ENCODE data around the gene RBP2. TPM values are rescaled to one million over a fixed set of nuclear protein-coding genes. Genes with fewer than 3 reads are reported as not detected.

RBP2 gene
- polyA plus RNA-seq, 1 donor from 2014 or later: not detected

- no peak for TF ChIP-seq EZH2 (IDR thresholded peaks at IDR 0.05; ENCODE audit: borderline replicate concordance, insufficient read depth, low read length, poor library complexity, severe bottlenecking)
- TF ChIP-seq, protein P1, sequence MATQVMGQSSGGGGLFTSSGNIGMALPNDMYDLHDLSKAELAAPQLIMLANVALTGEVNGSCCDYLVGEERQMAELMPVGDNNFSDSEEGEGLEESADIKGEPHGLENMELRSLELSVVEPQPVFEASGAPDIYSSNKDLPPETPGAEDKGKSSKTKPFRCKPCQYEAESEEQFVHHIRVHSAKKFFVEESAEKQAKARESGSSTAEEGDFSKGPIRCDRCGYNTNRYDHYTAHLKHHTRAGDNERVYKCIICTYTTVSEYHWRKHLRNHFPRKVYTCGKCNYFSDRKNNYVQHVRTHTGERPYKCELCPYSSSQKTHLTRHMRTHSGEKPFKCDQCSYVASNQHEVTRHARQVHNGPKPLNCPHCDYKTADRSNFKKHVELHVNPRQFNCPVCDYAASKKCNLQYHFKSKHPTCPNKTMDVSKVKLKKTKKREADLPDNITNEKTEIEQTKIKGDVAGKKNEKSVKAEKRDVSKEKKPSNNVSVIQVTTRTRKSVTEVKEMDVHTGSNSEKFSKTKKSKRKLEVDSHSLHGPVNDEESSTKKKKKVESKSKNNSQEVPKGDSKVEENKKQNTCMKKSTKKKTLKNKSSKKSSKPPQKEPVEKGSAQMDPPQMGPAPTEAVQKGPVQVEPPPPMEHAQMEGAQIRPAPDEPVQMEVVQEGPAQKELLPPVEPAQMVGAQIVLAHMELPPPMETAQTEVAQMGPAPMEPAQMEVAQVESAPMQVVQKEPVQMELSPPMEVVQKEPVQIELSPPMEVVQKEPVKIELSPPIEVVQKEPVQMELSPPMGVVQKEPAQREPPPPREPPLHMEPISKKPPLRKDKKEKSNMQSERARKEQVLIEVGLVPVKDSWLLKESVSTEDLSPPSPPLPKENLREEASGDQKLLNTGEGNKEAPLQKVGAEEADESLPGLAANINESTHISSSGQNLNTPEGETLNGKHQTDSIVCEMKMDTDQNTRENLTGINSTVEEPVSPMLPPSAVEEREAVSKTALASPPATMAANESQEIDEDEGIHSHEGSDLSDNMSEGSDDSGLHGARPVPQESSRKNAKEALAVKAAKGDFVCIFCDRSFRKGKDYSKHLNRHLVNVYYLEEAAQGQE (IDR thresholded peaks at IDR 0.05; ENCODE audit: borderline replicate concordance): no peak
- Histone ChIP-seq H3K36me3 (ENCODE audit: insufficient read depth, low read length) (no peaks in the 10 kb centered on the region), H2AFZ (ENCODE audit: low read depth, low read length) (no peak overlapping the region)
Observed at GRCh38 chr3:139521144-139521543, 44.8 kb upstream of the RBP2 start.

DNA sequence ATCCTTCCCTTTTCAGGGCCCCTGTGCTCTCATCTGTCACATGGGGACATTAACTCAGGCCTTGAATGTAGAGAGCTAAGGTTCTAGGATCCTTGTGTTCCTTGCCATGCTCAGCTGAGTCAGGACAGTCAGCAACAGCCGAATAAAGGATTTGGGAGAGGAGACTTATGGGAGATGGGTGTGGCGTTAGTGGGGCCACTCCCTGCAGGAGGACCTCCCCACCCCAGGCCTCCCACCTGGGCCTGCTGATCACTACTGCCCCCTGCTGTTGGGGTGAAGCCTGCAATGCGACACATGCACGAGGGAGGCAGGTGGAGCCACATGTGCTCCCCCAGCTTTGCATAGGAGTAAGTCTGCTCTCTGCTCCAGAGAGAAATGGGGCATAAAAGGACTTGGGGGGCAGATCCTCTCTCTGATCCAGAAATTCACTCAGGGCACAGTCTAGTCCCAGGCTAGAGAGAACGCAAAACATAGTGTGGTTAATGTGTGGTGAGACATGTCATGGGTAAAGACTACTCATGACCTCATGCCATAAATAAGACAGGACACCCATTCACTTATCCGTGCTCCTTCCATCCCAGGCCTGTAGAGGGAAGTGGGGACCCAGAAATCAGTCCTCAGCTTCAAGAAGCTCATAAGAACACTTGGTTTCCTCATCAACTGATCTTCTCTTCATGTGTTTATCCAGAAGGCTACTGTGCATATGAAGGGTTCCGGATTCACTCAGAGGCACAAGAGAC is 43.9 kb upstream of the RBP2 start:
- Histone ChIP-seq H4K20me1 (ENCODE audit: insufficient read depth) (no peaks in the 10 kb centered on the region), H3K4me2 (ENCODE audit: low read length) (no peak overlapping the region), H3F3A (ENCODE audit: insufficient read depth, low read length, poor library complexity, severe bottlenecking) (no peaks in the 10 kb centered on the region), H3K27ac (ENCODE audit: low read length) (no peak overlapping the region), H3K27me3 (ENCODE audit: insufficient read depth, low read depth, low read length) (no peaks in the 10 kb centered on the region), H2AFZ (ENCODE audit: low read depth, low read length) (no peak overlapping the region), H3K9ac (ENCODE audit: low read length) (no peak overlapping the region), H3K79me2 (replicated peaks; ENCODE audit: insufficient read depth, low read length) (no peaks in the 10 kb centered on the region), H3K9me2 (ENCODE audit: insufficient read depth, low read length) (no peaks in the 10 kb centered on the region), H3K36me3 (ENCODE audit: insufficient read depth, low read length) (no peaks in the 10 kb centered on the region), H3K9me3 (ENCODE audit: low read length) (no peaks in the 10 kb centered on the region), H3K4me3 (ENCODE audit: low read length) (no peak overlapping the region)
- TF ChIP-seq, protein P1 (IDR thresholded peaks at IDR 0.05; ENCODE audit: borderline replicate concordance): no peak
- TF ChIP-seq POLR2AphosphoS5 (IDR thresholded peaks at IDR 0.05): no peak
- no peak for TF ChIP-seq EP300 (conservative IDR thresholded peaks at IDR 0.05; ENCODE audit: poor library complexity, severe bottlenecking)
- no peak for TF ChIP-seq RAD21 (conservative IDR thresholded peaks at IDR 0.05)
- TF ChIP-seq, protein P2, sequence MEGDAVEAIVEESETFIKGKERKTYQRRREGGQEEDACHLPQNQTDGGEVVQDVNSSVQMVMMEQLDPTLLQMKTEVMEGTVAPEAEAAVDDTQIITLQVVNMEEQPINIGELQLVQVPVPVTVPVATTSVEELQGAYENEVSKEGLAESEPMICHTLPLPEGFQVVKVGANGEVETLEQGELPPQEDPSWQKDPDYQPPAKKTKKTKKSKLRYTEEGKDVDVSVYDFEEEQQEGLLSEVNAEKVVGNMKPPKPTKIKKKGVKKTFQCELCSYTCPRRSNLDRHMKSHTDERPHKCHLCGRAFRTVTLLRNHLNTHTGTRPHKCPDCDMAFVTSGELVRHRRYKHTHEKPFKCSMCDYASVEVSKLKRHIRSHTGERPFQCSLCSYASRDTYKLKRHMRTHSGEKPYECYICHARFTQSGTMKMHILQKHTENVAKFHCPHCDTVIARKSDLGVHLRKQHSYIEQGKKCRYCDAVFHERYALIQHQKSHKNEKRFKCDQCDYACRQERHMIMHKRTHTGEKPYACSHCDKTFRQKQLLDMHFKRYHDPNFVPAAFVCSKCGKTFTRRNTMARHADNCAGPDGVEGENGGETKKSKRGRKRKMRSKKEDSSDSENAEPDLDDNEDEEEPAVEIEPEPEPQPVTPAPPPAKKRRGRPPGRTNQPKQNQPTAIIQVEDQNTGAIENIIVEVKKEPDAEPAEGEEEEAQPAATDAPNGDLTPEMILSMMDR (IDR thresholded peaks at IDR 0.05; ENCODE audit: poor library complexity, severe bottlenecking): no peak
- no peak for TF ChIP-seq TAF1 (IDR thresholded peaks at IDR 0.05; ENCODE audit: low read depth)
- TF ChIP-seq EZH2 (IDR thresholded peaks at IDR 0.05; ENCODE audit: borderline replicate concordance, insufficient read depth, low read length, poor library complexity, severe bottlenecking): no peak

More at GRCh38 chr3:139521144-139521543, 44.8 kb upstream of the RBP2 start:
- Histone ChIP-seq H3K4me2 (ENCODE audit: low read length) (no peak overlapping the region), H3K79me2 (replicated peaks; ENCODE audit: insufficient read depth, low read length) (no peaks in the 10 kb centered on the region), H3K9ac (ENCODE audit: low read length) (no peak overlapping the region), H3K4me3 (ENCODE audit: low read length) (no peak overlapping the region), H3K27ac (ENCODE audit: low read length) (no peak overlapping the region), H3K27me3 (ENCODE audit: insufficient read depth, low read depth, low read length) (no peaks in the 10 kb centered on the region), H4K20me1 (ENCODE audit: insufficient read depth) (no peaks in the 10 kb centered on the region), H3K9me3 (ENCODE audit: low read length) (no peaks in the 10 kb centered on the region), H3F3A (ENCODE audit: insufficient read depth, low read length, poor library complexity, severe bottlenecking) (no peaks in the 10 kb centered on the region), H3K9me2 (ENCODE audit: insufficient read depth, low read length) (no peaks in the 10 kb centered on the region)
